ENCODE measurements around the gene SH2D5. TPM values are rescaled to one million over a fixed set of nuclear protein-coding genes. Genes with fewer than 3 reads are reported as not detected.

The SH2D5 gene
- total RNA-seq, 3 donors from 2014 or later, result under 0.01 to 0.29 TPM; not detected in 1

DNA sequence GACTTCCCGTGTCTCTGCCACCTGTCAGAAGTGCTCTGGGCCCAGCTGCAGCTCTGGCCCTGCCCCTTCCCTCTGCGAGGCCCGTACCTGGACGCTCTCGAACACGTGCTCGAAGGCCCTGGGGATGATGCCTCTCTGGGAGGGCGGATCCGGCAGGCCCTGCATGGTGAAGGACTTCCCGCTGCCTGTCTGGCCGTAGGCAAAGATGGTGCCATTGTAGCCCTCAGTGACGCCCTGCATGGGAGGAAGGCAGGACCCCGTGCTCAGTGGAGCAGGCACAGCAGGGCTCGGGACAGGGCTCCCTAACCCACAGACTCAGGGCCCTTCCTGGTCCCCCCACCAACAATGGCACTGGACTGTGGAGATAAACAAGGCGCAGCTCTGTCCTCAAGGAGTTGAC is 17.1 kb downstream of the SH2D5 start:
- no peak for DNase-seq (ENCODE audit: low spot score in 2 of 2)
- TF ChIP-seq POLR2AphosphoS5 (IDR thresholded peaks at IDR 0.05), result no peak
- TF ChIP-seq, protein P1, sequence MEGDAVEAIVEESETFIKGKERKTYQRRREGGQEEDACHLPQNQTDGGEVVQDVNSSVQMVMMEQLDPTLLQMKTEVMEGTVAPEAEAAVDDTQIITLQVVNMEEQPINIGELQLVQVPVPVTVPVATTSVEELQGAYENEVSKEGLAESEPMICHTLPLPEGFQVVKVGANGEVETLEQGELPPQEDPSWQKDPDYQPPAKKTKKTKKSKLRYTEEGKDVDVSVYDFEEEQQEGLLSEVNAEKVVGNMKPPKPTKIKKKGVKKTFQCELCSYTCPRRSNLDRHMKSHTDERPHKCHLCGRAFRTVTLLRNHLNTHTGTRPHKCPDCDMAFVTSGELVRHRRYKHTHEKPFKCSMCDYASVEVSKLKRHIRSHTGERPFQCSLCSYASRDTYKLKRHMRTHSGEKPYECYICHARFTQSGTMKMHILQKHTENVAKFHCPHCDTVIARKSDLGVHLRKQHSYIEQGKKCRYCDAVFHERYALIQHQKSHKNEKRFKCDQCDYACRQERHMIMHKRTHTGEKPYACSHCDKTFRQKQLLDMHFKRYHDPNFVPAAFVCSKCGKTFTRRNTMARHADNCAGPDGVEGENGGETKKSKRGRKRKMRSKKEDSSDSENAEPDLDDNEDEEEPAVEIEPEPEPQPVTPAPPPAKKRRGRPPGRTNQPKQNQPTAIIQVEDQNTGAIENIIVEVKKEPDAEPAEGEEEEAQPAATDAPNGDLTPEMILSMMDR (IDR thresholded peaks at IDR 0.05), result no peak
- TF ChIP-seq POLR2A (IDR thresholded peaks at IDR 0.05), result no peak
- no peaks in the 10 kb centered on the region for H3K4me1 ChIP-seq
- no peaks in the 10 kb centered on the region for H3K9me3 ChIP-seq
- intact Hi-C loops (cut with DNase I; ENCODE audit: low total_unique reads), result no loop called here
- no peak overlapping the region for H3K27ac ChIP-seq
- no peaks in the 10 kb centered on the region for H3K36me3 ChIP-seq
- H3K27me3 ChIP-seq, result peaks cover 0 to 20% of the 10 kb centered on the region in 2 donors
- H3K4me3 ChIP-seq, result no peak overlapping the region

- no peak for DNase-seq (ENCODE audit: low spot score in 2 of 2)
- no peak for TF ChIP-seq POLR2A (IDR thresholded peaks at IDR 0.05)
- no peak for TF ChIP-seq POLR2AphosphoS5 (IDR thresholded peaks at IDR 0.05)
- TF ChIP-seq, protein P1 (IDR thresholded peaks at IDR 0.05), result no peak
- Histone ChIP-seq H3K36me3 (no peaks in the 10 kb centered on the region), H3K27me3 (peaks cover 0 to 20% of the 10 kb centered on the region in 2 donors), H3K9me3 (no peaks in the 10 kb centered on the region), H3K4me3 (no peak overlapping the region), H3K4me1 (no peaks in the 10 kb centered on the region), H3K27ac (no peak overlapping the region)
- intact Hi-C loops (cut with DNase I; ENCODE audit: low total_unique reads), result no loop called here
Observed at GRCh38 chr1:20713440-20713839, 19.1 kb downstream of the SH2D5 start.

- Histone ChIP-seq H3K9me3 (no peaks in the 10 kb centered on the region), H3K27ac (no peak overlapping the region), H3K27me3 (peaks cover 0 to 17% of the 10 kb centered on the region in 2 donors), H3K4me1 (no peaks in the 10 kb centered on the region), H3K36me3 (no peaks in the 10 kb centered on the region), H3K4me3 (no peak overlapping the region)
- no peak for TF ChIP-seq POLR2AphosphoS5 (IDR thresholded peaks at IDR 0.05)
- TF ChIP-seq, protein P1 (IDR thresholded peaks at IDR 0.05), result no peak
- no peak for DNase-seq (ENCODE audit: low spot score in 2 of 2)
- intact Hi-C loops (cut with DNase I; ENCODE audit: low total_unique reads), result no loop called here
Observed at GRCh38 chr1:20712215-20712577, 20.3 kb downstream of the SH2D5 start.

GRCh38 chr1:20711285-20712214 is 21.0 kb downstream of the SH2D5 start:
- no peak for DNase-seq (ENCODE audit: low spot score in 2 of 2)
- no peak overlapping the region for H3K4me3 ChIP-seq
- H3K27me3 ChIP-seq, result peaks cover 0 to 11% of the 10 kb centered on the region in 2 donors
- no peaks in the 10 kb centered on the region for H3K36me3 ChIP-seq
- intact Hi-C loops (cut with DNase I; ENCODE audit: low total_unique reads), result no loop called here
- TF ChIP-seq POLR2A (IDR thresholded peaks at IDR 0.05) (no peak), POLR2AphosphoS5 (IDR thresholded peaks at IDR 0.05) (no peak)
- TF ChIP-seq, protein P1 (IDR thresholded peaks at IDR 0.05), result no peak
- no peaks in the 10 kb centered on the region for H3K4me1 ChIP-seq
- H3K27ac ChIP-seq, result no peak overlapping the region
- H3K9me3 ChIP-seq, result no peaks in the 10 kb centered on the region

- intact Hi-C loops (cut with DNase I; ENCODE audit: low total_unique reads), result no loop called here
- DNase-seq (ENCODE audit: low spot score in 2 of 2), result no peak
- Histone ChIP-seq H3K9me3 (no peaks in the 10 kb centered on the region), H3K4me3 (no peak overlapping the region), H3K4me1 (no peaks in the 10 kb centered on the region), H3K27me3 (peaks cover 0 to 6% of the 10 kb centered on the region in 2 donors), H3K27ac (no peak overlapping the region), H3K36me3 (no peaks in the 10 kb centered on the region)
- TF ChIP-seq POLR2AphosphoS5 (IDR thresholded peaks at IDR 0.05) (no peak), POLR2A (IDR thresholded peaks at IDR 0.05) (no peak)
- TF ChIP-seq, protein P1 (IDR thresholded peaks at IDR 0.05), result no peak
Observed at GRCh38 chr1:20710469-20711284, 21.8 kb downstream of the SH2D5 start.
